Measurements from ENCODE around the gene NDUFV2.
A peak's percentile ranks its signal among the peaks of the same experiment; 100 is the strongest.
"Not testable (repeated sequence)": the region's sequence is repeated elsewhere in the genome, so short reads cannot be mapped to it uniquely, and the experiment has no call there.

NDUFV2 gene

GRCh38 chr18:9102508-9103375 lies at the start of gene NDUFV2:
TSS of gene NDUFV2 (plus strand) at chr18:9102699. CDS start at chr18:9102744, 45 bp downstream.
- DNase-seq: peak; percentile 96

- no peak for DNase-seq
Observed at GRCh38 chr18:9053814-9054213, 48.7 kb upstream of the NDUFV2 start.

- no peak for DNase-seq
Observed at GRCh38 chr18:9055185-9055584, 47.3 kb upstream of the NDUFV2 start.

- no peak for DNase-seq
Observed at GRCh38 chr18:9055626-9056025, 46.9 kb upstream of the NDUFV2 start.

- no peak for DNase-seq
Observed at GRCh38 chr18:9057646-9058045, 44.9 kb upstream of the NDUFV2 start.

- no peak for DNase-seq
Observed at GRCh38 chr18:9058406-9058805, 44.1 kb upstream of the NDUFV2 start.

- no peak for DNase-seq
Observed at GRCh38 chr18:9062418-9062751, 40.1 kb upstream of the NDUFV2 start.

- DNase-seq: no peak
Observed at GRCh38 chr18:9065864-9066263, 36.6 kb upstream of the NDUFV2 start.

GRCh38 chr18:9066358-9066757 lies 36.1 kb upstream of the NDUFV2 start:
- DNase-seq: no peak

- DNase-seq: no peak
Observed at GRCh38 chr18:9066817-9067306, 35.6 kb upstream of the NDUFV2 start.

GRCh38 chr18:9067823-9068222 lies 34.7 kb upstream of the NDUFV2 start:
- DNase-seq: no peak

- DNase-seq: no peak
Observed at GRCh38 chr18:9068346-9068745, 34.2 kb upstream of the NDUFV2 start.

- DNase-seq: no peak
Observed at GRCh38 chr18:9069601-9070000, 32.9 kb upstream of the NDUFV2 start.

- no peak for DNase-seq
Observed at GRCh38 chr18:9070212-9070611, 32.3 kb upstream of the NDUFV2 start.

- DNase-seq: no peak
Observed at GRCh38 chr18:9079818-9080528, 22.5 kb upstream of the NDUFV2 start.

GRCh38 chr18:9081940-9082339 lies 20.6 kb upstream of the NDUFV2 start:
- DNase-seq: no peak

GRCh38 chr18:9082711-9083510 lies 19.6 kb upstream of the NDUFV2 start:
- peak; percentile 20 for DNase-seq

GRCh38 chr18:9086015-9086414 lies 16.5 kb upstream of the NDUFV2 start:
- DNase-seq: no peak

GRCh38 chr18:9086624-9087023 lies 15.9 kb upstream of the NDUFV2 start:
- no peak for DNase-seq

GRCh38 chr18:9087144-9087543 lies 15.4 kb upstream of the NDUFV2 start:
- DNase-seq: no peak

- DNase-seq: no peak
Observed at GRCh38 chr18:9088252-9088651, 14.2 kb upstream of the NDUFV2 start.

- not testable (repeated sequence) for DNase-seq
Observed at GRCh38 chr18:9088727-9089126, 13.8 kb upstream of the NDUFV2 start.

GRCh38 chr18:9090578-9090977 lies 11.9 kb upstream of the NDUFV2 start:
- DNase-seq: no peak
